Adipose tissue (tissue), 3 donors: Measurements from ENCODE around the gene SLC1A7. TPM values are rescaled to one million over a fixed set of nuclear protein-coding genes. Genes with fewer than 3 reads are reported as not detected.

ENCODE experiments used
- H3K27ac ChIP-seq: one replicate; pipeline ENCODE4 v1.5.1; 2013; ENCODE audit warnings: low read depth, low read length
- WGBS, 3 donors: extraction: QIAGEN DNeasy Blood & Tissue Kit; methylation state at CpG; one replicate each; pipeline ENCODE4 v1.1.7; 2013; 5-methylcytosine and 5-hydroxymethylcytosine counted together
- polyA plus RNA-seq, 3 donors: library from polyadenylated mRNA; stranded (reverse); fragments of 200-250 nt; gene quantifications; one replicate each; pipeline ENCODE4 v1.2.3, GENCODE V29; 2013
- donor health status: healthy with polysubstance abuse.
- donor health status: Bipolar disorder and iron deficiency.
- donor health status: healthy.

Gene SLC1A7
- polyA plus RNA-seq, 3 donors, result 0.03 to 0.90 (median 0.54) TPM

- no peak overlapping the region for H3K27ac ChIP-seq
- 61 to 76% (median 63%) methylated on average over 14 of the region's 14 CpGs for WGBS, 3 donors
Measured at GRCh38 chr1:53108646-53109580, 33.5 kb downstream of the SLC1A7 start.

- H3K27ac ChIP-seq, result no peak overlapping the region
- WGBS, 3 donors, result 58 to 75% (median 68%) methylated on average over 15 of the region's 15 CpGs
Measured at GRCh38 chr1:53107570-53108322, 34.7 kb downstream of the SLC1A7 start.

- H3K27ac ChIP-seq, result no peak overlapping the region
- WGBS, 3 donors, result 93 to 97% (median 97%) methylated on average over 7 of the region's 7 CpGs
Measured at GRCh38 chr1:53107090-53107489, 35.3 kb downstream of the SLC1A7 start.

- WGBS, 3 donors, result 63 to 76% (median 69%) methylated on average over 8 of the region's 8 CpGs
- no peak overlapping the region for H3K27ac ChIP-seq
Measured at GRCh38 chr1:53104289-53104913, 38.0 kb downstream of the SLC1A7 start.

- no peak overlapping the region for H3K27ac ChIP-seq
- 40 to 83% (median 52%) methylated on average over 11 to 13 of the region's 13 CpGs for WGBS, 3 donors
Measured at GRCh38 chr1:53094533-53094919, 47.9 kb downstream of the SLC1A7 start.

GRCh38 chr1:53093778-53094532 is 48.5 kb downstream of the SLC1A7 start:
- no peak overlapping the region for H3K27ac ChIP-seq
- WGBS, 3 donors, result 86 to 89% (median 88%) methylated on average over 20 of the region's 20 CpGs

GRCh38 chr1:53093451-53093754 is 49.0 kb downstream of the SLC1A7 start:
- H3K27ac ChIP-seq, result no peak overlapping the region
- 93 to 99% (median 98%) methylated on average over 8 of the region's 8 CpGs for WGBS, 3 donors

GRCh38 chr1:53092659-53093450 is 49.6 kb downstream of the SLC1A7 start:
- no peak overlapping the region for H3K27ac ChIP-seq
- 85 to 89% (median 87%) methylated on average over 33 of the region's 33 CpGs for WGBS, 3 donors

GRCh38 chr1:53091841-53092645 is 50.4 kb downstream of the SLC1A7 start:
- H3K27ac ChIP-seq, result no peak overlapping the region
- 73 to 85% (median 83%) methylated on average over 26 of the region's 26 CpGs for WGBS, 3 donors

- 76 to 89% (median 82%) methylated on average over 36 to 37 of the region's 37 CpGs for WGBS, 3 donors
- H3K27ac ChIP-seq, result no peak overlapping the region
Measured at GRCh38 chr1:53090227-53091147, 52.0 kb downstream of the SLC1A7 start.

GRCh38 chr1:53089478-53090226 is 52.8 kb downstream of the SLC1A7 start:
- WGBS, 3 donors, result 79 to 90% (median 84%) methylated on average over 11 of the region's 11 CpGs
- no peak overlapping the region for H3K27ac ChIP-seq

- no peak overlapping the region for H3K27ac ChIP-seq
Measured at GRCh38 chr1:53088616-53089300, 53.7 kb downstream of the SLC1A7 start.

GRCh38 chr1:53087332-53088285 is 54.8 kb downstream of the SLC1A7 start:
- no peak overlapping the region for H3K27ac ChIP-seq

More at GRCh38 chr1:53088616-53089300, 53.7 kb downstream of the SLC1A7 start:
- WGBS, 3 donors, result 88 to 93% (median 89%) methylated on average over 19 of the region's 19 CpGs

More at GRCh38 chr1:53087332-53088285, 54.8 kb downstream of the SLC1A7 start:
- WGBS, 3 donors, result 81 to 91% (median 89%) methylated on average over 27 of the region's 27 CpGs
